Measurements from ENCODE around the gene PCDHGA4. TPM values are rescaled to one million over a fixed set of nuclear protein-coding genes. Genes with fewer than 3 reads are reported as not detected.

The PCDHGA4 gene
- total and polyA plus RNA-seq, 2 of the 13 experiments (the other 11 are each of a cell fraction or from before 2014, with no cell fraction given), result 0.49 to 0.58 TPM

DNA sequence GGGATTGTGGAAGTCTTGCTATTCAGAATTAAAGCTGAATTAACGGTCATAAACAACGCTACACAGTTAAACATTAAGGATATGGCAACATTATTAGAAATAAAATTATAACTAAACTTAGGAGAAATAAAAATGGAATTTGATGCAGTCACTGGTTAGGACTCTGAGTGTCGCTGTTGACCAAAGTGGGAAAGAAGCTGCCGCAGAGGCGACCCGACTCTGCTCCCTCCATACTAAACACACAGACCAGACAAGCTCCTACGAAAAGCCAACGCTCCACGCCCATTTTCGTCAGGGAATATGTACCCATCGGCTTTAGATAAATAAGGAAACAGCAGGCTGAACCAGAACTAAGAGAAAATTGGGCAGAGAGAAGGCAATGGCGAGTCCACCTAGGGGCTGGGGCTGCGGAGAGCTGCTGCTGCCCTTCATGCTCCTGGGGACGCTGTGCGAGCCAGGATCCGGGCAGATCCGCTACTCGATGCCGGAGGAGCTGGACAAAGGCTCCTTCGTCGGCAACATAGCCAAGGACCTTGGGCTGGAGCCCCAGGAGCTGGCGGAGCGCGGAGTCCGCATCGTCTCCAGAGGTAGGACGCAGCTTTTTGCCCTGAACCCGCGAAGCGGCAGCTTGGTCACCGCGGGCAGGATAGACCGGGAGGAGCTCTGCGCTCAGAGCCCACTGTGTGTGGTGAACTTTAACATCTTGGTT is 9.3 kb downstream of the PCDHGA4 start, which contains the start of gene PCDHGA5:
Gene PCDHGA5 (plus strand): TSS at position 211 of the 709 bp plus-strand sequence. CDS start 169 bp downstream, at position 380.
- Histone ChIP-seq H3K79me2 (ENCODE audit: insufficient read depth, low read length) (no peaks in the 10 kb centered on the region), H3K9me3 (ENCODE audit: low read length) (peaks cover 54% of the 10 kb centered on the region), H2AFZ (ENCODE audit: low read length) (no peak within 1 kb of the TSS), H3K27me3 (ENCODE audit: control insufficient read depth in 1 of 2, insufficient read depth in 2 of 2, low read length in 2 of 2) (no peaks in the 10 kb centered on the region), H3K9ac (ENCODE audit: insufficient read depth, low read depth, low read length) (no peak within 1 kb of the TSS), H3K4me1 (ENCODE audit: insufficient read depth, low read length) (no peaks in the 10 kb centered on the region), H3K36me3 (replicated peaks in 1 of 2; ENCODE audit: control insufficient read depth in 1 of 2, insufficient read depth in 2 of 2, low read length in 2 of 2) (no peaks in the 10 kb centered on the region), H3K4me3 (replicated peaks in 1 of 3; ENCODE audit: insufficient read depth in 1 of 3, low read depth in 2 of 3, low read length in 3 of 3) (no peak within 1 kb of the TSS), H3K4me2 (ENCODE audit: low read depth, low read length) (no peak within 1 kb of the TSS), H4K20me1 (ENCODE audit: insufficient read depth, low read length) (no peaks in the 10 kb centered on the region), H3K27ac (ENCODE audit: extremely low read length, insufficient read depth, low read length) (no peak within 1 kb of the TSS)
- DNase-seq (ENCODE audit: low spot score) (no peak), FAIRE-seq (no peak), ATAC-seq (no peak)
- in situ Hi-C loops (cut with HindIII; ENCODE audit: extremely low pct_ligation_motif_present, low pct_unique_long_range_greater_than_20kb), result no loop called here
- TF ChIP-seq MBNL3 (CRISPR knock-in tag; conservative IDR thresholded peaks at IDR 0.05) (no peak), AGO2 (optimal IDR thresholded peaks at IDR 0.05; ENCODE audit: low read depth, low read length) (no peak), JARID2 (CRISPR knock-in tag; IDR thresholded peaks at IDR 0.05; ENCODE audit: insufficient replicate concordance) (no peak), ZNF543 (CRISPR knock-in tag; IDR thresholded peaks at IDR 0.05) (no peak), NCOA2 (CRISPR knock-in tag; IDR thresholded peaks at IDR 0.05) (no peak), ZNF138 (CRISPR knock-in tag; IDR thresholded peaks at IDR 0.05; ENCODE audit: low read depth) (no peak), HNRNPL (IDR thresholded peaks at IDR 0.05; ENCODE audit: low read depth, low read length) (no peak), NAIF1 (CRISPR knock-in tag; IDR thresholded peaks at IDR 0.05; ENCODE audit: borderline replicate concordance) (no peak), ZNF484 (CRISPR knock-in tag; IDR thresholded peaks at IDR 0.05; ENCODE audit: borderline replicate concordance, low read depth) (no peak), POLR2AphosphoS5 (IDR thresholded peaks at IDR 0.05; ENCODE audit: low read depth, low read length) (no peak), ZFY (CRISPR knock-in tag; IDR thresholded peaks at IDR 0.05) (no peak), CBX1 (IDR thresholded peaks at IDR 0.05; ENCODE audit: low read depth) (no peak), ZNF766 (CRISPR knock-in tag; IDR thresholded peaks at IDR 0.05; ENCODE audit: borderline replicate concordance) (no peak), ZNF136 (CRISPR knock-in tag; IDR thresholded peaks at IDR 0.05; ENCODE audit: low read depth) (no peak)
- TF ChIP-seq, protein P1, sequence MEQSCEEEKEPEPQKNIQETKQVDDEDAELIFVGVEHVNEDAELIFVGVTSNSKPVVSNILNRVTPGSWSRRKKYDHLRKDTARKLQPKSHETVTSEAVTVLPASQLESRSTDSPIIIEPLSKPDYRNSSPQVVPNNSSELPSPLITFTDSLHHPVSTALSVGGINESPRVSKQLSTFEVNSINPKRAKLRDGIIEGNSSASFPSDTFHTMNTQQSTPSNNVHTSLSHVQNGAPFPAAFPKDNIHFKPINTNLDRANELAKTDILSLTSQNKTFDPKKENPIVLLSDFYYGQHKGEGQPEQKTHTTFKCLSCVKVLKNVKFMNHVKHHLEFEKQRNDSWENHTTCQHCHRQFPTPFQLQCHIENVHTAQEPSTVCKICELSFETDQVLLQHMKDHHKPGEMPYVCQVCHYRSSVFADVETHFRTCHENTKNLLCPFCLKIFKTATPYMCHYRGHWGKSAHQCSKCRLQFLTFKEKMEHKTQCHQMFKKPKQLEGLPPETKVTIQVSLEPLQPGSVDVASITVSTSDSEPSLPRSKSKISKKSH (CRISPR knock-in tag; IDR thresholded peaks at IDR 0.05; ENCODE audit: borderline replicate concordance), result no peak
- TF ChIP-seq, protein P2, sequence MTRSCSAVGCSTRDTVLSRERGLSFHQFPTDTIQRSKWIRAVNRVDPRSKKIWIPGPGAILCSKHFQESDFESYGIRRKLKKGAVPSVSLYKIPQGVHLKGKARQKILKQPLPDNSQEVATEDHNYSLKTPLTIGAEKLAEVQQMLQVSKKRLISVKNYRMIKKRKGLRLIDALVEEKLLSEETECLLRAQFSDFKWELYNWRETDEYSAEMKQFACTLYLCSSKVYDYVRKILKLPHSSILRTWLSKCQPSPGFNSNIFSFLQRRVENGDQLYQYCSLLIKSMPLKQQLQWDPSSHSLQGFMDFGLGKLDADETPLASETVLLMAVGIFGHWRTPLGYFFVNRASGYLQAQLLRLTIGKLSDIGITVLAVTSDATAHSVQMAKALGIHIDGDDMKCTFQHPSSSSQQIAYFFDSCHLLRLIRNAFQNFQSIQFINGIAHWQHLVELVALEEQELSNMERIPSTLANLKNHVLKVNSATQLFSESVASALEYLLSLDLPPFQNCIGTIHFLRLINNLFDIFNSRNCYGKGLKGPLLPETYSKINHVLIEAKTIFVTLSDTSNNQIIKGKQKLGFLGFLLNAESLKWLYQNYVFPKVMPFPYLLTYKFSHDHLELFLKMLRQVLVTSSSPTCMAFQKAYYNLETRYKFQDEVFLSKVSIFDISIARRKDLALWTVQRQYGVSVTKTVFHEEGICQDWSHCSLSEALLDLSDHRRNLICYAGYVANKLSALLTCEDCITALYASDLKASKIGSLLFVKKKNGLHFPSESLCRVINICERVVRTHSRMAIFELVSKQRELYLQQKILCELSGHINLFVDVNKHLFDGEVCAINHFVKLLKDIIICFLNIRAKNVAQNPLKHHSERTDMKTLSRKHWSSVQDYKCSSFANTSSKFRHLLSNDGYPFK (CRISPR knock-in tag; IDR thresholded peaks at IDR 0.05; ENCODE audit: borderline replicate concordance), result no peak
- ChIA-PET CTCF (ENCODE audit: low intra/inter-chr PET ratio, low total read pairs) (no interaction called here), POLR2A (no interaction called here)
- intact Hi-C loops (cut with micrococcal nuclease; ENCODE audit: unreplicated experiment), result no loop called here
- 74% methylated on average over 30 of the region's 34 CpGs for WGBS (ENCODE audit: low lambda C conversion rate)
- no TSS peak for BruUV-seq (replicated peaks)

Measured in HepG2 (cell line).